ENCODE data around the gene COX6A1.

COX6A1 gene

GRCh38 chr12:120465756-120466155 is 27.8 kb downstream of the COX6A1 start:
- TF ChIP-seq ZNF565 (CRISPR knock-in tag; conservative IDR thresholded peaks at IDR 0.05; ENCODE audit: low read depth) (no peak), ZFP30 (CRISPR knock-in tag; IDR thresholded peaks at IDR 0.05) (no peak), GLIS3 (CRISPR knock-in tag; IDR thresholded peaks at IDR 0.05) (no peak), ZNF70 (CRISPR knock-in tag; IDR thresholded peaks at IDR 0.05) (no peak), ARNTL (CRISPR knock-in tag; IDR thresholded peaks at IDR 0.05; ENCODE audit: borderline replicate concordance, low read depth) (no peak), BACH2 (CRISPR knock-in tag; IDR thresholded peaks at IDR 0.05; ENCODE audit: borderline replicate concordance) (no peak), ISL1 (CRISPR knock-in tag; IDR thresholded peaks at IDR 0.05) (no peak), CSRNP3 (CRISPR knock-in tag; IDR thresholded peaks at IDR 0.05) (no peak), ZFP3 (CRISPR knock-in tag; IDR thresholded peaks at IDR 0.05) (no peak), ZC3H10 (CRISPR knock-in tag; IDR thresholded peaks at IDR 0.05) (no peak)
- TF ChIP-seq, protein P1, sequence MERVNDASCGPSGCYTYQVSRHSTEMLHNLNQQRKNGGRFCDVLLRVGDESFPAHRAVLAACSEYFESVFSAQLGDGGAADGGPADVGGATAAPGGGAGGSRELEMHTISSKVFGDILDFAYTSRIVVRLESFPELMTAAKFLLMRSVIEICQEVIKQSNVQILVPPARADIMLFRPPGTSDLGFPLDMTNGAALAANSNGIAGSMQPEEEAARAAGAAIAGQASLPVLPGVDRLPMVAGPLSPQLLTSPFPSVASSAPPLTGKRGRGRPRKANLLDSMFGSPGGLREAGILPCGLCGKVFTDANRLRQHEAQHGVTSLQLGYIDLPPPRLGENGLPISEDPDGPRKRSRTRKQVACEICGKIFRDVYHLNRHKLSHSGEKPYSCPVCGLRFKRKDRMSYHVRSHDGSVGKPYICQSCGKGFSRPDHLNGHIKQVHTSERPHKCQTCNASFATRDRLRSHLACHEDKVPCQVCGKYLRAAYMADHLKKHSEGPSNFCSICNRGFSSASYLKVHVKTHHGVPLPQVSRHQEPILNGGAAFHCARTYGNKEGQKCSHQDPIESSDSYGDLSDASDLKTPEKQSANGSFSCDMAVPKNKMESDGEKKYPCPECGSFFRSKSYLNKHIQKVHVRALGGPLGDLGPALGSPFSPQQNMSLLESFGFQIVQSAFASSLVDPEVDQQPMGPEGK (CRISPR knock-in tag; IDR thresholded peaks at IDR 0.05; ENCODE audit: borderline replicate concordance), result no peak
- TF ChIP-seq, protein P2, sequence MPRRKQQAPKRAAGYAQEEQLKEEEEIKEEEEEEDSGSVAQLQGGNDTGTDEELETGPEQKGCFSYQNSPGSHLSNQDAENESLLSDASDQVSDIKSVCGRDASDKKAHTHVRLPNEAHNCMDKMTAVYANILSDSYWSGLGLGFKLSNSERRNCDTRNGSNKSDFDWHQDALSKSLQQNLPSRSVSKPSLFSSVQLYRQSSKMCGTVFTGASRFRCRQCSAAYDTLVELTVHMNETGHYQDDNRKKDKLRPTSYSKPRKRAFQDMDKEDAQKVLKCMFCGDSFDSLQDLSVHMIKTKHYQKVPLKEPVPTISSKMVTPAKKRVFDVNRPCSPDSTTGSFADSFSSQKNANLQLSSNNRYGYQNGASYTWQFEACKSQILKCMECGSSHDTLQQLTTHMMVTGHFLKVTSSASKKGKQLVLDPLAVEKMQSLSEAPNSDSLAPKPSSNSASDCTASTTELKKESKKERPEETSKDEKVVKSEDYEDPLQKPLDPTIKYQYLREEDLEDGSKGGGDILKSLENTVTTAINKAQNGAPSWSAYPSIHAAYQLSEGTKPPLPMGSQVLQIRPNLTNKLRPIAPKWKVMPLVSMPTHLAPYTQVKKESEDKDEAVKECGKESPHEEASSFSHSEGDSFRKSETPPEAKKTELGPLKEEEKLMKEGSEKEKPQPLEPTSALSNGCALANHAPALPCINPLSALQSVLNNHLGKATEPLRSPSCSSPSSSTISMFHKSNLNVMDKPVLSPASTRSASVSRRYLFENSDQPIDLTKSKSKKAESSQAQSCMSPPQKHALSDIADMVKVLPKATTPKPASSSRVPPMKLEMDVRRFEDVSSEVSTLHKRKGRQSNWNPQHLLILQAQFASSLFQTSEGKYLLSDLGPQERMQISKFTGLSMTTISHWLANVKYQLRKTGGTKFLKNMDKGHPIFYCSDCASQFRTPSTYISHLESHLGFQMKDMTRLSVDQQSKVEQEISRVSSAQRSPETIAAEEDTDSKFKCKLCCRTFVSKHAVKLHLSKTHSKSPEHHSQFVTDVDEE (CRISPR knock-in tag; IDR thresholded peaks at IDR 0.05), result no peak
- ATAC-seq, result no peak

DNA sequence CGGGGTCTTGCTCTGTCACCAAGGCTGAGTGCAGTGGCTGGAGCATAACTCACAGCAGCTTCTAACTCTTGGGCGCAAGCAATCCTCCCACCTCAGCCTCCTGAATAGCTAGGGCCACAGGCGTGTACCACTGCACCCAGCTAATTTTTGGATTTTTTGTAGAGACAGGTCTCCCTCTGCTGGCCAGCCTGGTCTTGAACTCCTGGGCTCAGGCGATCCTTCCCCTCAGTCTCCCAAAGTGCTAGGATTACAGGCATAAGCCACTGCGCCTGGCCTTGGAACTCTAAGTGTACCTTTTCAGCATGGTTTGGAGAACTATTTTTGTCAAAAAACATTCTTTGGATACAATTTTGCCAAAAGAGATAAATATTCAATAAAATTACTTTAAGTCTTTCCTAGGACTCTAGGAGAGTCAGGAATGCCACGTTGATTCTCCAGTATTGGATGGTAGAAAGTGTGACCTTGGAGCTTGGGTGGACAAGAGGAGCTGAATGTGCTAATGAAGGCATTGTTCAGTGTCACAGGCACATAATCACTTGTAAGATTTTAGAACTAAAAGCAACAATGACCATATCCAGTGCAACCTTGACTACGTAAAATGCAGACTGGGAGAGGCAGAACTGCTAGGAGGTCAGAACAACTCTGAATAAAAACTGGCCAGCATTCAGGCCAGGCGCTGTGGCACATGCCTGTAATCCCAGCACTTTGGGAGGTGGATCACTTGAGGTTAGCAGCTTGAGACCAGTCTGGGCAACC is 28.8 kb downstream of the COX6A1 start:
- ATAC-seq, result peak; percentile 37
- TF ChIP-seq OSR1 (CRISPR knock-in tag; IDR thresholded peaks at IDR 0.05) (no peak), ZC3H10 (CRISPR knock-in tag; IDR thresholded peaks at IDR 0.05) (no peak), ZFP3 (CRISPR knock-in tag; IDR thresholded peaks at IDR 0.05) (no peak), PPARA (CRISPR knock-in tag; IDR thresholded peaks at IDR 0.05; ENCODE audit: borderline replicate concordance) (no peak), SNAI2 (CRISPR knock-in tag; IDR thresholded peaks at IDR 0.05) (no peak), ESRRG (CRISPR knock-in tag; IDR thresholded peaks at IDR 0.05) (no peak), RARB (CRISPR knock-in tag; IDR thresholded peaks at IDR 0.05) (no peak), ZFP30 (CRISPR knock-in tag; IDR thresholded peaks at IDR 0.05) (no peak), TCF4 (CRISPR knock-in tag; IDR thresholded peaks at IDR 0.05; ENCODE audit: borderline replicate concordance) (no peak), ZNF8 (CRISPR knock-in tag; IDR thresholded peaks at IDR 0.05) (no peak), TOX (CRISPR knock-in tag; IDR thresholded peaks at IDR 0.05; ENCODE audit: borderline replicate concordance) (no peak), ZNF565 (CRISPR knock-in tag; conservative IDR thresholded peaks at IDR 0.05; ENCODE audit: low read depth) (no peak)
- TF ChIP-seq, protein P1 (CRISPR knock-in tag; IDR thresholded peaks at IDR 0.05; ENCODE audit: borderline replicate concordance), result no peak
- TF ChIP-seq, protein P2 (CRISPR knock-in tag; IDR thresholded peaks at IDR 0.05), result no peak
